ENCODE measurements around the gene PREB.

DNA sequence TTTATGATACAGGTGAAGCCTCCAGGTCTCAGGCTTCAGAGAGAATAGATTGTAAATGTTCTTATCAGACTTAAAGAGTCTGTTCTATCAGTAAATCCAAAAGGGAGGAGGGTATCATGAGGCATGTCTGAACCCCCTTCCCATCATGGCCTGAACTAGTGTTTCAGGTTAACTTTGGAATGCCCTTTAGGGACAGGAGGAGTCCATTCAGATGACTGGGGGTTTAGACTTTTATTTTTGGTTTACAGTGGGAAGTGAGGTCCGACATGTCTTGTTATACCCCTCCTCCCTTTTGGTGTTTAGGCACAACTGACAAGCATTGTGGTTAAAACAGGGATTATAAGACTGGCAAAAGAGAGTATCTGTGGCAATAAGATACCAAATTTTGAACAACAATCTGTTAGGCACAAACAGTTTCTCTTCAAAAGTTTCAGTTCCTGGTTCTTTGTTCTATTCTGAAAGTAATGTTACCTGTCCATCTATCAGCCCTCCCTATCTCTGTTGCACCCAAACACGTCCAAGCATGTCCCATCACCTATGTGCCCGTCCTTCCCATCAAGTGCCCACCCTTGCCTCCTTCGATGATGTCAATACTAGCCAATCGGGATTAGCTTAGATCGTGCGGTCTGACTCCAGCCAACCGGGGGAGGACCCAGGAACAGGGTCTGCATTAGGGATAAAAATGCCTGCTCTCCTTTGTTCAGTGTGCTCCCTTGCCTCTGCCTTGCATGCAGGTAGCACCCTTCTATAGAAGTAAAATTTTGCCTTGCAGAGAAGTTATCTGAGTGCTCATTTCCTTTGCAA, 30.7 kb upstream of the PREB start:
- TF ChIP-seq POLR2AphosphoS5 (IDR thresholded peaks at IDR 0.05; ENCODE audit: low read depth, low read length): no peak
- TF ChIP-seq, protein P1, sequence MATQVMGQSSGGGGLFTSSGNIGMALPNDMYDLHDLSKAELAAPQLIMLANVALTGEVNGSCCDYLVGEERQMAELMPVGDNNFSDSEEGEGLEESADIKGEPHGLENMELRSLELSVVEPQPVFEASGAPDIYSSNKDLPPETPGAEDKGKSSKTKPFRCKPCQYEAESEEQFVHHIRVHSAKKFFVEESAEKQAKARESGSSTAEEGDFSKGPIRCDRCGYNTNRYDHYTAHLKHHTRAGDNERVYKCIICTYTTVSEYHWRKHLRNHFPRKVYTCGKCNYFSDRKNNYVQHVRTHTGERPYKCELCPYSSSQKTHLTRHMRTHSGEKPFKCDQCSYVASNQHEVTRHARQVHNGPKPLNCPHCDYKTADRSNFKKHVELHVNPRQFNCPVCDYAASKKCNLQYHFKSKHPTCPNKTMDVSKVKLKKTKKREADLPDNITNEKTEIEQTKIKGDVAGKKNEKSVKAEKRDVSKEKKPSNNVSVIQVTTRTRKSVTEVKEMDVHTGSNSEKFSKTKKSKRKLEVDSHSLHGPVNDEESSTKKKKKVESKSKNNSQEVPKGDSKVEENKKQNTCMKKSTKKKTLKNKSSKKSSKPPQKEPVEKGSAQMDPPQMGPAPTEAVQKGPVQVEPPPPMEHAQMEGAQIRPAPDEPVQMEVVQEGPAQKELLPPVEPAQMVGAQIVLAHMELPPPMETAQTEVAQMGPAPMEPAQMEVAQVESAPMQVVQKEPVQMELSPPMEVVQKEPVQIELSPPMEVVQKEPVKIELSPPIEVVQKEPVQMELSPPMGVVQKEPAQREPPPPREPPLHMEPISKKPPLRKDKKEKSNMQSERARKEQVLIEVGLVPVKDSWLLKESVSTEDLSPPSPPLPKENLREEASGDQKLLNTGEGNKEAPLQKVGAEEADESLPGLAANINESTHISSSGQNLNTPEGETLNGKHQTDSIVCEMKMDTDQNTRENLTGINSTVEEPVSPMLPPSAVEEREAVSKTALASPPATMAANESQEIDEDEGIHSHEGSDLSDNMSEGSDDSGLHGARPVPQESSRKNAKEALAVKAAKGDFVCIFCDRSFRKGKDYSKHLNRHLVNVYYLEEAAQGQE (IDR thresholded peaks at IDR 0.05; ENCODE audit: insufficient read depth in 1 of 2, low read depth in 2 of 2, low read length in 2 of 2): no peak
- no peak for TF ChIP-seq TAF1 (IDR thresholded peaks at IDR 0.05; ENCODE audit: borderline replicate concordance, insufficient read depth, low read length)

Data from PFSK-1 (cell line).